ENCODE results near the gene GALNT13.

The GALNT13 gene

GRCh38 chr2:153871231-153872221 lies at the start of gene GALNT13:
Gene GALNT13 (plus strand): TSS chr2:153871922.
- peak; percentile 94 for DNase-seq

GRCh38 chr2:153823880-153824279 lies 47.8 kb upstream of the GALNT13 start:
- DNase-seq: no peak

GRCh38 chr2:153828335-153828734 lies 43.4 kb upstream of the GALNT13 start:
- no peak for DNase-seq

GRCh38 chr2:153834662-153835061 lies 37.1 kb upstream of the GALNT13 start:
- DNase-seq: no peak

GRCh38 chr2:153858250-153858649 lies 13.5 kb upstream of the GALNT13 start:
- DNase-seq: no peak

- DNase-seq: no peak
Observed at GRCh38 chr2:153864022-153864421, 7.7 kb upstream of the GALNT13 start.

DNA sequence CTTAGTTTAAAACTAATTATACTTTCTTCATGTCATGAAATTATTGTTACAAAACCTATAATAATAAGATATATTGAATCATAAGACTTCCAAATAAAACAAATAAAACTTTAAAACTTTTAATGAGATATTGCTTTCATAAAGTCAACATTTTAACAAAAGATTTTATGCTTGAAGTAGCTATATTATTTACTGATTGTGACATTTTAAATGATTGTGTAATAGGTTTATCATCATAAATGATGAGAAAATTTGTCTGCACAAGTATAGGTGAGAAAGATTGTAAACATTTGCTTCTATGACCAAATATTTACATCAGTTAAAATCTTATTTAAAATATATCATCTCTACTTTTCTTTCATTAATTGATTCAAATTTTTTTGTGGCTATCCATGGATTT lies 5.1 kb upstream of the GALNT13 start:
- no peak for DNase-seq

- DNase-seq: peak; percentile 22
Observed at GRCh38 chr2:153870308-153870707, 1.4 kb upstream of the GALNT13 start.

GRCh38 chr2:153872311-153873051 lies 759 bp downstream of the GALNT13 start:
- no peak for DNase-seq

DNA sequence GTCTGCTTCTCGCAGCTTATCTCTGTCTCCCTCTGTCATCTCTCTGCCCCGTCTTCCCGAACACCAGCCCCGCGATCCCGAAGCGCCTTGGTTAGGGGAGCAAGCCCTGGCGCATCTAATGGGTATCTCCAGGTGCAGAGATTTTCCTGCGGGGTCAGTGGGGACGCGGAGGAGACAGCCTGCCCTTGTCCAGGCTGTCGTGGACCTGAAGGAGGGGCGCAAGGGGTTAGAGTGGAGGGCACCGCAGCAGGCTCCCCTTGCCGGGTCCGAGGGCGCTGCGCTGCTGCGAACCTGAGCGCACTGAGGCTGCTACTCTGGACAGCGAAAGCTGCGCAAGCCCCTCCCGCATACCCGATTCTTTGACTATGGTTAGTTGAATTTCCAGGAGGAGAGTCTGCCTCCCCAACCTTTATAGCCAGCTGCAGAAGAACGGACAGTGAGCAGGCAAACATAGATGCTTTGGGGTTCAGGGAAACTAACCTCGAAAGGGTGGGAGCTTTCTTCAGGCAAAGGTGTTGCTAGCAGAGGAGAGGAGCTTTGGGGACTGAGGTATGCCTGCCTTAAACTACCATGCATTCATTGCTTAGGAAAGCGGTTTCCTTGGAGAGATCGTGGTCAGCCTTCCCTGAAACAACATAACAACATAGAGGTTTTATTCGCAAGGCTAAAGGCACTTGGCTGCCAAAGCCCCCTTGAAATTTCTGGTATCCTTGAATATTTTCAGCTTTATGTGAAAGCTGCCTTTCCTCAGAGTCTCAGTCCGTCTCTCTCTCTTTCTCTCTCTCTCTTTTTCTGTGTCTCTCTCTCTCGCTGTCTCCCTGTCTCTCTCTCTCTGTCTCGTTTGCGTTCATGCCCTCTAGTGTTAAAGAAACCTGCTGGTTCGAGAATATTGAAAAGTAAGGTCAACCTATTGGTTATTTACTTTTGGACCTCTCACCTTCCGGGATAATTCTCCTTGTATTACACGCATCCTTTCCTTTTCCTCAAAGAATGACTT lies 1.6 kb downstream of the GALNT13 start:
- no peak for DNase-seq

DNA sequence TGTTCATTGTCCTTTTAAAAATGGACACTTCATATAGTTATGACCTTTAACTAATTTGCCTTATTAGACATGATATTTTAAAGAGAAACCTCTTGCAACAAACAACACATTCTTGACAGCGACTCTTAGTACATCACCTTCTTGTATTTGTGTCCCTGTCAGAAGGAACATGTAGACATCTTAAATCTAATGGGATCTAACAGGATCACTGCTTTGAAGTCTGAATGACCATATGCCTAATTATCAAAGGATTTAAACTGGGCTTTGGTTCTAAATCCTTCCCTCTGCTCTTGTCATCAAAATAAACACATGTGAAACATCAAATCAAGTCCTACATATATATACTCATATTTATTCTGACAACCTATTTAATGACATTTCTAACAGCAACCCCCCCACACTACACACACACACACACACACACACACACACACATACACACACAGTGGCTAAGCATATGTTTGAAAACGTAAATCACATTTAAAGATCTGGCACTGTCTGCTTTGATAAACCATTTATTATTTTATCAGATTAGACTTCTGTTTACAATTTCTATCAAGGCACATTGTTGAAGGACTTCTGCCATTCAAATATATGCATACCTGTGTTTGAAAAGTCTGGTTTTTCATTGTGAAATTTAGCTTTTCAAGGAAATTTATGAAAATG lies 4.2 kb downstream of the GALNT13 start:
- DNase-seq: no peak

- DNase-seq: no peak
Observed at GRCh38 chr2:153880926-153881325, 9.2 kb downstream of the GALNT13 start.

DNA sequence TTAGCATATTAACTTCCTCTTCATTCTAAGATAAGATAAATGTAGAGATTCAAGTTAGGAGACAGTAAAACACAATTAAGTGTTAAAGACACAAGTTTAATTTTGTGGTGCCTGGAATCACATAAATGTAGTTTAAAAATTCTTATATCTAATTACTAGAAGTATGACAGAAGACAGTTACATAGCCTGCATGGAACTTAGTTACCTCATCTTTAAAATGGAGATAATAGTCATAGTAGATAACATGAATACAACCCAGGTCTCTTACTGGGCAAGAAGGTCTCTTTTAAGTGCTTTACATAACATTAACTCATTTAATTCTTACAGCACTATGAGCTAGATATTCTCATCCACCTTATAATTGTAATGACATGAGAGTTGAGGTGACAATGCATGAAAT lies 15.1 kb downstream of the GALNT13 start:
- no peak for DNase-seq

DNA sequence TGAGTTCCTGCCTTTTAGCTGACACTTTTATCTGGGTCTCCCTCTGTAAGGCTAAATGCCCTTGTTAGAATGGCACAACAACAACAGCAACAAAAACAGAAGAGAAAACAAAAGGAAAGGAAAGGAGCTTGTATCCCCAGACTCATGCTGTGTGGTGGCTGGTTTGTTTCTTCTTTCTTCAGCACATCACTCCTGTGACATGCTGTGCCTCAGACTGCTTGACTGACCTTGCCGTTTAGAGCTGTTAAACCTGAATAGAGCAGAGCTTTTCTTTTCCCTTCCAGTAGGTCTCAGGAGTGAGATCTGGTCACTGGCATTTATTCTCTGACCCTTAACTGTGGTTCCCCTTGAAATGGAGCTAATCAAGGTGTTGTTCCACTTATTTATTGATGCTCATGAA lies 18.9 kb downstream of the GALNT13 start:
- DNase-seq: no peak

DNA sequence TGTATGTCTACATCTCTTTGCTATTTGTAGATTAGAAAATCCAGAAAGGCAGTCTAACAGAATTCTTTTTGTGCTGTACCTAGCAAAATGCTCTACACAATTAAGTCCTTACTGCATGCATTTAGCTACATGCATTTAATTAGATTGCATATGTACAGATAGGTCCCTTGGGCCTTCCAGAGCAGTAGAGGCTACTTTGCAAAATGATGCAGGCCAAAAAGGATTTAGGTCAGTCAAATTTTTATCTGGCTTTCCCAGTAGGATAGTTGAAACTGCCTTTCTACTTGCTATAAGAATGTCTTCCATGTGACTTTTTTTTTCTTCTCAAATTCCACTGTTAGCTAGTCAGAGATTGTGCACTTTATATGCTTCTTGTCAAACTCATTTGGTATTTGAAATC lies 19.3 kb downstream of the GALNT13 start:
- no peak for DNase-seq

DNA sequence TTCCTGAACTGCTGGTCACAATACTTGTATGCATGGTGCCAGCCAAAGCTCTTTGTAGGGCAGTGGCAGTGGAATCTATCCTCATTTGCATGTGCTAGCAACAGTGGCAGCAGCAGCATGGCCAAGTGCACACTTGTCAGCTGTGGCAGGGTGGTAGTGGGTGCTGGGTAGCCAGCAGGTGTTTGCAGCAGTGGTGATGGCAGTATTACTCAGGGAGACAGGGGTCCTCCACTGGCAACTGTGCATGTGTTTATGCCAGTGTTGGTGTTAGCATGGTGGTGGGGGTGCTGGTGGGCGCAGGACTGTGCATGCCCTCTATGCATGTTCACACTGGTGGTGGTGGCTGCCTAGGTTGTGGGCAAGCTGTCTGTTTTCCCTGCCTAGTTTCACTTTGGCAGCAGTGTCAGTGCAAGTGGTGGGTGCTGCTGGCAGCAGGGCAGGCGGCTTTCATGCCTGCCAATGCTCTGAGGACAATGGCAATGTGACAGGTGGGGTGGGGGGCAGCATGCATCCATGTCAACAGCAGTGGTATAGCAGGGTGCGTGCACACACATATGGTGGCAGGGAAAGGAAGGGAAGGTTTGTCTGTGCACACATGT lies 41.2 kb downstream of the GALNT13 start:
- peak; percentile 60 for DNase-seq

GRCh38 chr2:153917570-153917969 lies 45.8 kb downstream of the GALNT13 start:
- DNase-seq: no peak

DNA sequence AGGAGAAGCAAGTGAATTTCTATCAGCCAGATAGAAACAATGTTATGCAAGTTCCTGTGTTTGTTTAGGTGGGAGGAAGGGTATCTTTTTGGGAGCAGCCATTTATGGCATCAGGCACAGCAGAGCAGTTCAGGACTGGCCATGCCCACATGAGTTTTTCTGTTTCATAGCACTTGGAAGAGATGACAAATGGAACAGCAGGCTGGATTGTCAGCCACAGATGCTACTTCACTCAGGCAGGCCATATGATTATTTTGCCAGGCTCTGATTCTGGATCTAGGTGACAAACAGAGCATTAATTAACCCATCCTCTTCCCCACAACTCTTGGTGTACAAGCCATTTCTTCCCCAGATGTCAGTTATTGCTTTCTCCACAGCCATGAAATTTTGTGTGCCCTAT lies 63.8 kb downstream of the GALNT13 start:
- peak; percentile 57 for DNase-seq

GRCh38 chr2:153939124-153939796 lies 67.5 kb downstream of the GALNT13 start:
- DNase-seq: no peak

DNA sequence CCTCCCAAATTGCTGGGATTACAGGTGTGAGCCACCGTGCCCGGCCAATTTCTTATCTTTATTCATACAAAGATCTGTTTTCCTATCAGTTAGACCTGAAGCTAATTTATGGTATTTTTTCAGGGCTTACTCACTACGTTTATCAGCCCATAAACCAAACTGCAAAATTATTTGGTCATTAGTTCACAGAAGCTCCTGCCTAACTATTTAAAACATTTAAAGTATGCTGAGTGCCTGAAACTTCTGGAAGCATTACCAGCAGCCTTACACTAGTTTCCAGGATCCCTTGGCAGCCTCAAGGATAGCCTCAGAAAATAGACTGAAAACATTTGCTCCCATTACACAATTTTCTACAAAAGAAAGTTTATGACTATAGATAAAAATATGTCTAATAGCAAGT lies 68.8 kb downstream of the GALNT13 start:
- DNase-seq: no peak

DNA sequence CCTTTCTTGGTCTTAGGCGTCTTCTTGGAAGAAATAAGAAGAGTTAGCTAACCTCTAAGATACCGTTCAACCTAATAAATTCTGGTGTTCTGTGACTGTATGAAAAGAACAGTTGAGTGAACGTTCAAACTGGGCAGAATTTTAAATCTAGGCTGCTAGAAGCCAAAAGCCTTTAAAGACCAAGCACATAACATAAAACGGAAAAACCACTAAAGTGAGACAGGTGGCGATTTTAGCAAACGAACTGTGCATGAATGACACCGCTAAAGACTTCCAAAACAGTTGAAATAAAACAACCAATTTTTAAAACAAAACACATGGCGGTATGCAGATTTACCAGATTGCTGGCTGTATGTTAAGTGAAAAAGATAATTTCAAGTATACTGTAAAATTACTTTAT lies 73.1 kb downstream of the GALNT13 start:
- DNase-seq: no peak

All from NCI-H446 treated with DMSO at 0.1 percent for 48 hours (cell line).